SHP77 treated with DMSO at 0.1 percent for 48 hours (cell line): ENCODE measurements around the gene KCNK6.

Experiments used
- DNase-seq: peaks from one replicate; lab custom pipeline; 2025; lab: John Stamatoyannopoulos, UW

KCNK6 gene

GRCh38 chr19:38319421-38320258 is at the start of gene KCNK6:
TSS of gene KCNK6 (plus strand) at chr19:38319845. CDS start at chr19:38319951, 106 bp downstream.
- DNase-seq, result no peak

DNA sequence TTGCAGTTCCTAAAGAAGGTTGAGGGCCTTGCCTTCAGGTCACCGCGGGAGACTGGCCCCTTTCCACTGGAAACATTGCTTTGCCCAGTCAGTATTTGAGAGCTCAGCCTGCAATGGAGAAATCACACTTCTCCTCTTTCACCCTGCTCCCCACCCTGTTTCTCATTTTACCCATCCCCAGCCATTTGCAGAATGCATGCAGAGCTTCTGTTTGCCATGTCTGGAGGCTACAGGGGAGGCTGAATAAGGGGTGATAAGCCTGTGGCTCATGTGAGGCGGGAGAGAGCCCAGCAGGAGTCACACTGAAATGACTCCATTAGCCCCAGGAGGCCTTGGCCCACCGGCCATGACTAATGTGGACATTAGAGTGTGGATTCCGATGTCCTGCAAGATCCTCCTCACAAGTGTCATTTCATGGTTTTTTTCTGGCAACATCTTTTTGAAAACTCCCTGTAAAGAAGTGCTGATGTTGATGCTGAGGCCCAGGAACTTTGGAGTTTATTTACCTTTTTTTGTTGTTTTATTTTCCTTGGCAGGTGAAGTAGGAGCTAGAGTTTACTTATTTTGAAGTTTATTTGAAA is 49.0 kb upstream of the KCNK6 start:
- DNase-seq, result no peak

- DNase-seq, result no peak
These were observed 46.1 kb upstream of the KCNK6 start for GRCh38 chr19:38273499-38273898.

DNA sequence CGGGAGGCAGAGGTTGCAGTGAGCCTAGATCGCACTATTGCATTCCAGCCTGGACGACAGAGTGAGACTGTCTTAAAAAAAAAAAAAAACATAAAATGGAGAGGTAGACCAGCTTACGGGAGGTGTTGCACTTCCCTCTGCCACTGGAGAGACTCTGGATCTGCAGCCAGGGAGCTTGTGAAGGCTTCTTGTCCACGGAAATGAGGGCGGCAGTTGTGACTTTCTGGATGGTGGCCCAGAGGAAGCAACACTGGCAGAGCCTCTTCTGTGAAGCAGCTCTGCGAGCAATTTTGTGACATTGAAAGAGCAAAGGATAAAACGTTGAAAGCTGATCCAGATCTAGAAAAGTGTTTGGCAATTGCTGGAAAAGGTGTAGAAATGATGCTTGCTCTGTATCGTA is 44.9 kb upstream of the KCNK6 start:
- no peak for DNase-seq

GRCh38 chr19:38276942-38277517 is 42.6 kb upstream of the KCNK6 start:
- no peak for DNase-seq

DNA sequence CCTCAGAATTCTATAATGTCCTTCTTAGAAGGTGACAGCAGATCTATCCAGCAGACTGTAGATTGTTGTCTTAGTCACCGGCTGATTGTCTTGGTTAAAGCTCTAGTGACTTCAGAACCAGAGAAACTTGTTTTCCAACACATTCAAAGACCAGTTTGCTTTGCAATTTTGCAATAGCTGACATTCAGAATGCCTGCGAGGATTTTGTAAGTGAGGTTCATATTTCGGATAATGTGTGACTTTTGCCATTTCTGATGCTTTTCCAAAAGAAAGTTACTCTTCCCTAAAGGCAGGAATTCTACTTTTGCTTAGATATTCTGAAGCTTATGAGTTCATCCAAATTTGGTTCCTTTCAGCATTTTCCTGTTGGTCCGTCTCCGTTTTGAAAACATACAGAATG is 42.1 kb upstream of the KCNK6 start:
- no peak for DNase-seq

- no peak for DNase-seq
These were observed 41.5 kb upstream of the KCNK6 start for GRCh38 chr19:38277969-38278680.

DNA sequence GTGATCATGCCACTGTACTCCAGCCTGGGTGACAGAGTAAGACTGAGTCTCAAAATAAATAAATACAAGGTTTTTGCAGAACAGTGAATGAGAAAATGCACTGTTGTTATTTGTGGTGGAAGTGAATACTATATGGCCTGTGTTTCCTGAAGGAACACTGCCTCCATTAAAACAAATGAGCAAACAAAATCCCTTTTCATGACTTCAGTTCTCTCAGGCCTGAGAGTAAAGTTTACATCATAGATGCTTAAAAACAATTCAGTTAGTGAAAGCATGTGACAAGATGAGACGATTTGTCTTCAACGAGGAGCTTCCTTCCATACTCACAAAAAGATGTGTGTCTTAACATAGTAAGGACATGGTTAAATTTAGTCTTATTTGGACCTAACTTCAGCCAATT is 40.9 kb upstream of the KCNK6 start:
- DNase-seq, result no peak

DNA sequence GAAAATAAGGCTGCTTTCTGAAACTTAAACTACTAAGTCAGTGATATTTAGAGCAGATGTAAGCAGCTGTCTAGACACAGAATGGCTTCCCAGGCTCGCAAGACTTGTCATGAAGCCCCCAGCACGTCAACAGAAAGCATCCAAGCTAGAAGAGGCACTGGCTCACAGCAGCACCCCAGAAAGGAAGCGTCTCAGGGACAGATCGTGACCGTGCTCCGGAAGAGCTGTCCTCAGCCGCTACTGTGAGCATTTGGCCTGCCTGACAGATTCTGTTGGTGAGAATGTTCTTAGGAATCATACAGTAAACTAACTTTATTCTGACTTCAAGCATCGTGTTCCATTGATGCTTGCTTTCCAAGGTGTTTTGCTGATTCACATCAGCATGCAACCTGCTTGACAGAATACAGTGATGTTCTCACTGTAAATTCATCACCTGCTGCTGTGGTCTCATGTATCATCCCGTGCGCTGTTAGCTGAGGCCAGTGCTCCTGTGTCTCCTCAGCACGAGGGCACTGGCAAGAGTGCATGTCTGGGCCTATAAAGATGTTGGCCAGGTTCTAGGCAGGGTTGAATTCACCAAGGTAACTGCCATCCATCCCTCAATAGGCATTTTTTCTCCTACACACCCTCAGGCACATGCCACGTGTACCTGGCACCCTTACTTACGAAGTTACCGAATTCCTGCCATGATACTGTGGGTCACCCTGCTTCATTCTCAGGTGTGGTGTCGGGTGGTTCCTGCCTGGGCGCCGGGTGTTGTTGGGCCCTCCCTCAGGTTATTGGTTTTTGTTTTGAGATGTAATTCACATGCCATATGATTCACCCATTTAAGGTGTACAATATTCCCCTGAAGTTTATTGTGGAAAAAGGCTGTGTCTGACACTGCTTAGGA is 39.4 kb upstream of the KCNK6 start:
- DNase-seq, result no peak

DNA sequence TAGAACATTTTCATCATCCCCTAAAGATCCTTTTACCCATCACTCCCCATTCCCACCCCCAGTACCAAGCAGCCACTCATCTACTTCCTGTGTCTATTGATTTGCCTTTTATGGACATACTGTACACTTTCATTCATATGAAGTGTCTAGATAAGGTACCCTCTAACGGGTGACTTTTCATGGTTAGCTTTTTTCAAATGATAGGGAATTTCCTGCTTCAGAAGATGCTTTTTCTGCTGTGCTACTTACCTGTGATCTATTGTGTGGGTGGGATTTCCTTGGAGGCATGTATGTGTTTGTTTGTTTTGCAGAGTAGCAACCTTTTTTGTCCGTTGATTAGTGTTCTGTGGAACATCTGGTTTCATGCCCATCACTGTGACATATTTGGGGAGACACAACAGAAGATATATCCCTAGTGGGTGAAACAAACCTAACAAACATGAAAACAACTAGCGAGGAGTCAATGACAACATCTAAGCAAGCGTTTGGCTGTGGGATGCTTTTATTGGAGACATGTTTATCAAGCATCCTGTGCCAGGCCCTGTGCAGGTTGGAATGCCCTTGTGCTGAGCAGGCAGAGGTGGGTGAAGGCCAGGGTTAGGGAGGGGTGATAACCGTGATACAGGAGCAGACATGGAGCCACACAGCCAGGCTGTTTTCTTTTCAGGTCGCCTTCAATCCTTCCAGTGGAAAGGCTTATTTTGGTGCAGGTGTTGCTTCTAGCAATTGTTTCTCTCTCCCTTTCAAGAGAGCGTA is 37.7 kb upstream of the KCNK6 start:
- DNase-seq, result no peak

GRCh38 chr19:38283271-38283670 is 36.4 kb upstream of the KCNK6 start:
- no peak for DNase-seq

GRCh38 chr19:38284422-38284821 is 35.2 kb upstream of the KCNK6 start:
- no peak for DNase-seq

DNA sequence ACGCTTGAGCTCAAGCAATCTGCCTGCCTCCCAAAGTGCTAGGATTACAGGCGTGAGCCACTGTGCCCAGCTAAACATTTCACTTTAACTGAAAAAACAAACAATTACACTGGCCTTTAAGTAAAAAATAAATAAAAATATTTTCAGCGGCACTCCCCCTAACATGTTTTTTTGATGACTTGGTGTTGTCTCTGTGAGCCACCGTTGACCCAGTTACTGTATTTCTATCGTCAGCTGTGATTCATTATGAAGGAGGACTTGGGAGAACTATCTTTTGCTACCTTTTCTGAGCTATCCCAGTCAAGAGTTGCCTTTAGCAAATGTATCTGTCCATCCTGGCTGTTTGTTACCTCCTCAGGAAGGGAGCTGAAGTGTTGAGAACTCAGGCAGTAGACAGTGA is 34.1 kb upstream of the KCNK6 start:
- no peak for DNase-seq

- no peak for DNase-seq
These were observed 32.0 kb upstream of the KCNK6 start for GRCh38 chr19:38287604-38288003.

DNA sequence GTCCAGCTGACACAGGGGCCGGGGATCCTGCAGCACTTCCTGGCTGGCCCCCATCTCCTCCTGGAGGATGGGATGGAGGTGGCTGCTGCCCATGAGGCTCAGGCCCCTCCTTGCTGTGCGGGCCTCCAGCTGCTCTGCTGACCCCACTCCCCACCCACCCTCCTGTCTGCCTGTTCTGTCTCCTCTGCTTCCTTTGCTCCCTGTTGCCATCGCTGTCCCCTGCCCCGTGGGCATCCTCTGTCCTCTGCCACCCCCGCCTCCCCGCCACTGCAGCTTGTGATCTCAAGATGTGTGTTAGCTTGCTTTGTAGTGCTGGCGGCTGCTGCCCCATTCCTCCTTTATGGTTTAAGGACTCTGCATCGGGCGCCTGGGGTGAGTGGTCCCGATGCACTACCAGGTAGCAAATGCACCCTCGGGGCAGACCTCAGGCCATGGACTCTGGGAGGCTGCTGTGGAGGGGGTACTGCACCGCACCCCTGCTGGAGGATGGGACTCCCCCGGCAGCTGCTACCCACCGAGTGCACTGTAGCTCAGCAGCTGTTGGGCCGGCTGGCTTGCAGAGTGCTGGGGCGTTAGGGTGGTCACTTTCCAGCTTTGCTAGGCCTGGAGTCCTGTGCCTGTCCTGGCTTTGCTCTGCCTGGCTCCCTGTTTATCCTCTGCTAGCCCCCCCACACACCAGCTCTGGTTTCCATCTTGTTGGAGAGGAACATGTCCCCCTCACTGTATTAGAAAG is 31.4 kb upstream of the KCNK6 start:
- DNase-seq, result no peak

- no peak for DNase-seq
These were observed 29.7 kb upstream of the KCNK6 start for GRCh38 chr19:38289955-38290354.

DNA sequence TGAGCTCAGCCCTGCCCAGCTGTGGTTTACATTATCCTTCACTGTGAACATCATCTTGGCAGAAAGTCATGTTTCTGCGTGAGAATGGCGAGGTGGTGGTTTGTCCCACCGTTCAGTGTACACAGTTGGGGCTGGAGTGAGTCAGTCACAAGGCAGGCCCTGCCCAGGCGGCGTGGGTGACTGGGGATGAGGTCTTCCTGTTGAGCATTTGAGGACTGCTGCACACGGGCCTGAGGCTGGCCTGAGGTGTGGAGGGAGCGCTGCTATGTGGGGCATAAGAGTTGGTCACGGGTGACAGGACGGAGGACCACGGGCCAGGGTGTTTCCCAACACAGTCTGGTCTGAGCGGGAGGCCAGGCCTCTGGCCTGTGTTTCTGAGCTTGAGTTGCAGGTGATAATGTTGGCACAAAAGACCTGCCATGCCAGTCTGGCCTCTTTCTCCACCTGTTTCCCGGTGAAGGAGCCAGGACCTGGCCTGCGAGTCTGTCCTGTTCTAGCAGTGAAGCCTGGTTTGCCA is 29.0 kb upstream of the KCNK6 start:
- DNase-seq, result no peak

DNA sequence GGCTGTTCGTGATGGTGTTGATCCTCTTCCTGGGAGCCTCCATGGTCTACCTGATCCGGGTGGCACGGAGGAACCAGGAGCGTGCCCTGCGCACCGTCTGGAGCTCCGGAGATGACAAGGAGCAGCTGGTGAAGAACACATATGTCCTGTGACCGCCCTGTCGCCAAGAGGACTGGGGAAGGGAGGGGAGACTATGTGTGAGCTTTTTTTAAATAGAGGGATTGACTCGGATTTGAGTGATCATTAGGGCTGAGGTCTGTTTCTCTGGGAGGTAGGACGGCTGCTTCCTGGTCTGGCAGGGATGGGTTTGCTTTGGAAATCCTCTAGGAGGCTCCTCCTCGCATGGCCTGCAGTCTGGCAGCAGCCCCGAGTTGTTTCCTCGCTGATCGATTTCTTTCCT is 27.8 kb upstream of the KCNK6 start:
- no peak for DNase-seq

GRCh38 chr19:38293281-38293680 is 26.4 kb upstream of the KCNK6 start:
- DNase-seq, result no peak

DNA sequence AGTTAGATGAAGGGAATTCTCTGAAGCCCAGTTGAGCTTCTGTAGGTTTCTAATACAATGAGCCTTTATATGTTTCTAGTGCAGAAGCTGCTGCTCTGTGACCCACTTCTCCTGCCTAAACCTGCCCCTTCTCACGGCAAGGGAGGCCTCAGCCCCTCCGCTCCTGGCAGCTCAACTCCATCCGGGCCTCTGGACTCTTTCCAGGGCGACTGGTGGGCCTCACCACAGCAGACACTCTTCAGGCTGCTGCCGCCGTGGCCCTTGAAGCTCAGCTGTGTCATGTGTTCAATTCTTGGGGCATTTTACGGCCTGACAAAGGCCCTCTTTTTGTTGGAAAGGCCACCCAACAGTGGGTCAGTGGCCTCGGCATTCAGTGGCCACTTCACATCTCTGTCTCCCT is 25.6 kb upstream of the KCNK6 start:
- DNase-seq, result no peak
